NT2/D1 (cell line): ENCODE measurements around the gene PPFIA1.

Source experiments
- SUZ12 ChIP-seq: IDR thresholded peaks from 2 replicates; pipeline ENCODE4 v1.6.1; 2011; ENCODE audit not compliant: insufficient read length, insufficient read depth; ENCODE audit errors: extremely low read depth
- YY1 ChIP-seq: IDR thresholded peaks from 2 replicates; pipeline ENCODE4 v1.6.1; 2011; ENCODE audit not compliant: insufficient read length, insufficient read depth
- ZNF274 ChIP-seq: IDR thresholded peaks from 2 replicates; pipeline ENCODE4 v1.6.1; 2011; ENCODE audit warnings: mild to moderate bottlenecking, low read depth, low read length

DNA sequence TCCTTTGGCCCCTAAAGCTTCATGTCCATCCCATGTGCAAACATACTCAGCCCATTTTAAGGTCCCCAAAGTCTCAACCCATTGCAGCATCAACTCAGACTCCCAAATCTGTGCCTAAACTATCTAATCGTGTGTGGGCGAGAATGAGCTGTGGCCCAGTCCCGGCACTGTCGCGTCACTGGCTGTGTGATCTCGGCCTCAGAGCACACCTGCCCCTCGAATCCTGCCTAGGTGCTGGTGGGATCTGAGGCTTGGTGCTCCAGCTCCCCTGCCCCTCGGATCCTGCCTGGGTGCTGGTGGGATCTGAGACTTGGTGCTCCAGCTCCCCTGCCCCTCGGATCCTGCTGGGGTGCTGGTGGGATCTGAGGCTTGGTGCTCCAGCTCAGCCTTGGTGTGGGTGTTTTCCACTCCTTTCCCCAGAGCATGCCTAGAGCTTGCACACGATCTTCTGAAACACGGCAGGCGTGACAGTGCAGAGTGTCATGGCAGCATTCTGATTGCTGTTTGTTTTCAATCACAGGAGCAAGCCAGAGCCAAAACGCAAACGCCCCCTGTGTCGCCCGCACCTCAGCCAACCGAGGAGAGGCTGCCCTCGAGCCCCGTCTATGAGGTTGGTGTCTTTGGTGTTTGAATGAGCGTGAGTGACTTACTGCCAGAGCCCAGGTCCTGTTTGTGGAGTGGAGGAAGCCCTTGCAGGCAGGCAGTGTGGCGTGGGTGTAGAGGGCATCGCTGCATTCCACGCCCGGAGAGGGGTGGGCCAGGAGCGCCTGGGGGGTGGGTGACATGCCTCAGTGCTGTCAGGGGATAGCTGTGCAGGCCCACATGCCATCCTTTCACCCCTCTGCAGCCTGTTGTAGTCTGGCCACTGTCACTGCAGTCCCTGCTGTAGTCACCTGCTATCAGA is 160.4 kb downstream of the PPFIA1 start:
- no peak for TF ChIP-seq ZNF274
- TF ChIP-seq SUZ12 = no peak
- TF ChIP-seq YY1 = no peak
